Measurements from ENCODE around the gene RAB12. TPM values are rescaled to one million over a fixed set of nuclear protein-coding genes. Genes with fewer than 3 reads are reported as not detected.

Gene RAB12
- total and polyA plus RNA-seq, 2 donors (not counting 1 experiment from before 2014, with no cell fraction given) = 33.9 to 60.4 TPM

- Histone ChIP-seq H3K9me3 (ENCODE audit: control insufficient read depth, insufficient read depth, low read depth, low read length) (no peaks in the 10 kb centered on the region), H3K4me1 (ENCODE audit: control insufficient read depth, extremely low read depth, insufficient read depth, low read length) (no peaks in the 10 kb centered on the region), H3K9ac (ENCODE audit: insufficient read depth, low read length) (no peak overlapping the region), H3K79me2 (ENCODE audit: control insufficient read depth, insufficient read depth, low read length) (no peaks in the 10 kb centered on the region), H2AFZ (ENCODE audit: low read length) (no peak overlapping the region), H3K4me2 (ENCODE audit: extremely low read depth, insufficient read depth, low read length) (no peak overlapping the region), H3K27ac (ENCODE audit: insufficient read depth, low read length) (no peak overlapping the region), H3K36me3 (ENCODE audit: control insufficient read depth, insufficient read depth, low read length) (no peaks in the 10 kb centered on the region), H3K4me3 (replicated peaks in 1 of 4; ENCODE audit: control extremely low read depth in 1 of 4, insufficient read depth in 1 of 4, low read depth in 3 of 4, low read length in 4 of 4) (no peak overlapping the region), H3K27me3 (ENCODE audit: control insufficient read depth, insufficient read depth, low read length) (no peaks in the 10 kb centered on the region), H4K20me1 (ENCODE audit: control insufficient read depth, extremely low read depth, insufficient read depth, low read length) (no peaks in the 10 kb centered on the region)
- no peak for DNase-seq (ENCODE audit: low read depth in 2 of 2)
- TF ChIP-seq, protein P1, sequence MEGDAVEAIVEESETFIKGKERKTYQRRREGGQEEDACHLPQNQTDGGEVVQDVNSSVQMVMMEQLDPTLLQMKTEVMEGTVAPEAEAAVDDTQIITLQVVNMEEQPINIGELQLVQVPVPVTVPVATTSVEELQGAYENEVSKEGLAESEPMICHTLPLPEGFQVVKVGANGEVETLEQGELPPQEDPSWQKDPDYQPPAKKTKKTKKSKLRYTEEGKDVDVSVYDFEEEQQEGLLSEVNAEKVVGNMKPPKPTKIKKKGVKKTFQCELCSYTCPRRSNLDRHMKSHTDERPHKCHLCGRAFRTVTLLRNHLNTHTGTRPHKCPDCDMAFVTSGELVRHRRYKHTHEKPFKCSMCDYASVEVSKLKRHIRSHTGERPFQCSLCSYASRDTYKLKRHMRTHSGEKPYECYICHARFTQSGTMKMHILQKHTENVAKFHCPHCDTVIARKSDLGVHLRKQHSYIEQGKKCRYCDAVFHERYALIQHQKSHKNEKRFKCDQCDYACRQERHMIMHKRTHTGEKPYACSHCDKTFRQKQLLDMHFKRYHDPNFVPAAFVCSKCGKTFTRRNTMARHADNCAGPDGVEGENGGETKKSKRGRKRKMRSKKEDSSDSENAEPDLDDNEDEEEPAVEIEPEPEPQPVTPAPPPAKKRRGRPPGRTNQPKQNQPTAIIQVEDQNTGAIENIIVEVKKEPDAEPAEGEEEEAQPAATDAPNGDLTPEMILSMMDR (conservative IDR thresholded peaks at IDR 0.05 in 1 of 2, IDR thresholded peaks at IDR 0.05 in 1 of 2; ENCODE audit: low read depth in 1 of 2, low read length in 2 of 2) = no peak
- no peak for TF ChIP-seq EZH2 (IDR thresholded peaks at IDR 0.05; ENCODE audit: low read length, missing control alignments)
These were observed 77.4 kb downstream of the RAB12 start for GRCh38 chr18:8686611-8687010.

DNA sequence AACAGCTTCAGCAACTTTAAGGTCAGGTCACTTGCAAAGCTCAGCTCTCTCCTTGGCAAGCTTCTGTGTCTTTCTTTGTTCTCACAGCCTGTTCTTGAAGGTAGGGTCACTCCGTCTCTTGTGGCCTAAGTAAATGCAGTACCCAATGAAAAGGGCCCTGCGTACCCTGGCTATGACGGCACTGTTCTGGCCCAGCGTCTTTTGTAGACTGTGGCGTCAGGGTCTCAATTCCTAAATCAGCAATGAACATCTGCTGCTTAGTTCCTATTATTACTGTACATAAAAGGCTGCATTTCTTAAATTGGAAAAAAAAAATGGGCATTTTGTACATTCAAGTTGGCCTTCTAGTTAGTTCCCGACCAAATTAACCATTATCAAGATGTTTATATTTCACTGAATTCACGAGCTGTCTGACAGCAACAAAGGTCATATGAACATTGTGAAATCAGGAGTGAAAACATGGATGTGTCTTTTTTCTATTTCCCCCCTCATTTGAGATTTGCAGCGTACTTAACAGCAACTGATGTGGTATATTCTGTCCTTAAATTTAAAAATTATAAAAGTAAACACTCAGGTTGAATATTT lies 79.1 kb downstream of the RAB12 start:
- Histone ChIP-seq H3K27me3 (ENCODE audit: control insufficient read depth, insufficient read depth, low read length) (no peaks in the 10 kb centered on the region), H3K27ac (ENCODE audit: insufficient read depth, low read length) (no peak overlapping the region)
- peak in 1 of 2 donors; percentile 69 for DNase-seq (ENCODE audit: low read depth in 2 of 2)

GRCh38 chr18:8688816-8689215 lies 79.6 kb downstream of the RAB12 start:
- Histone ChIP-seq H3K27ac (ENCODE audit: insufficient read depth, low read length) (no peak overlapping the region), H3K36me3 (ENCODE audit: control insufficient read depth, insufficient read depth, low read length) (no peaks in the 10 kb centered on the region), H3K4me1 (ENCODE audit: control insufficient read depth, extremely low read depth, insufficient read depth, low read length) (no peaks in the 10 kb centered on the region), H2AFZ (ENCODE audit: low read length) (no peak overlapping the region), H3K79me2 (ENCODE audit: control insufficient read depth, insufficient read depth, low read length) (no peaks in the 10 kb centered on the region), H3K4me3 (replicated peaks in 1 of 4; ENCODE audit: control extremely low read depth in 1 of 4, insufficient read depth in 1 of 4, low read depth in 3 of 4, low read length in 4 of 4) (no peak overlapping the region), H3K9ac (ENCODE audit: insufficient read depth, low read length) (no peak overlapping the region), H3K9me3 (ENCODE audit: control insufficient read depth, insufficient read depth, low read depth, low read length) (no peaks in the 10 kb centered on the region), H3K27me3 (ENCODE audit: control insufficient read depth, insufficient read depth, low read length) (no peaks in the 10 kb centered on the region), H4K20me1 (ENCODE audit: control insufficient read depth, extremely low read depth, insufficient read depth, low read length) (no peaks in the 10 kb centered on the region), H3K4me2 (ENCODE audit: extremely low read depth, insufficient read depth, low read length) (no peak overlapping the region)
- no peak for DNase-seq (ENCODE audit: low read depth in 2 of 2)
- TF ChIP-seq, protein P1 (conservative IDR thresholded peaks at IDR 0.05 in 1 of 2, IDR thresholded peaks at IDR 0.05 in 1 of 2; ENCODE audit: low read depth in 1 of 2, low read length in 2 of 2) = no peak
- no peak for TF ChIP-seq EZH2 (IDR thresholded peaks at IDR 0.05; ENCODE audit: low read length, missing control alignments)

More for the DNA sequence above, 79.1 kb downstream of the RAB12 start:
- no peak for TF ChIP-seq EZH2 (IDR thresholded peaks at IDR 0.05; ENCODE audit: low read length, missing control alignments)
- TF ChIP-seq, protein P1 (conservative IDR thresholded peaks at IDR 0.05 in 1 of 2, IDR thresholded peaks at IDR 0.05 in 1 of 2; ENCODE audit: low read depth in 1 of 2, low read length in 2 of 2) = no peak
- Histone ChIP-seq H3K36me3 (ENCODE audit: control insufficient read depth, insufficient read depth, low read length) (no peaks in the 10 kb centered on the region), H3K9me3 (ENCODE audit: control insufficient read depth, insufficient read depth, low read depth, low read length) (no peaks in the 10 kb centered on the region), H3K4me3 (replicated peaks in 1 of 4; ENCODE audit: control extremely low read depth in 1 of 4, insufficient read depth in 1 of 4, low read depth in 3 of 4, low read length in 4 of 4) (no peak overlapping the region), H4K20me1 (ENCODE audit: control insufficient read depth, extremely low read depth, insufficient read depth, low read length) (no peaks in the 10 kb centered on the region), H3K4me2 (ENCODE audit: extremely low read depth, insufficient read depth, low read length) (no peak overlapping the region), H3K9ac (ENCODE audit: insufficient read depth, low read length) (no peak overlapping the region), H2AFZ (ENCODE audit: low read length) (no peak overlapping the region), H3K79me2 (ENCODE audit: control insufficient read depth, insufficient read depth, low read length) (no peaks in the 10 kb centered on the region), H3K4me1 (ENCODE audit: control insufficient read depth, extremely low read depth, insufficient read depth, low read length) (no peaks in the 10 kb centered on the region)

Other genes starting within 250 kb of the RAB12 start
- 38.0 and 56.0 TPM in 2 replicates for gene MTCL1, start 96.1 kb downstream of the RAB12 start, total RNA-seq
- gene MTCL1, start 96.1 kb downstream of the RAB12 start, polyA plus RNA-seq = 31.0 and 35.0 TPM in 2 replicates

Measured in fibroblast of lung (primary cell).